H1 (cell line): Measurements from ENCODE around the gene GNAQ. TPM values are rescaled to one million over a fixed set of nuclear protein-coding genes. Genes with fewer than 3 reads are reported as not detected.

ENCODE experiments used
- CTCF ChIA-PET: fragments of 300-600 bp; sonication (Branson Sonifier 250); formaldehyde crosslinking; loops from one replicate; lab custom pipeline; 2021; ENCODE audit not compliant: partially characterized antibody; lab: Charles Lee
- POLR2A ChIA-PET: fragments of 300-600 bp; sonication (Branson Sonifier 250); formaldehyde crosslinking; loops from one replicate; lab custom pipeline; 2021; ENCODE audit warnings: inconsistent platforms; ENCODE audit not compliant: partially characterized antibody; lab: Charles Lee
- DNase-seq, 2 experiments: peaks; one replicate each; pipeline versions ENCODE4 v3.0.0 to v3.0.0-alpha.2; 2010 to 2022; ENCODE audit warnings: low spot score in 2 of 2, low read depth in 1 of 2, mixed read lengths in 1 of 2
- FAIRE-seq: peaks from 2 replicates; lab custom pipeline; 2011; peaks lifted over from hg19 to GRCh38; lab: Jason Lieb, UNC
- H2AFZ ChIP-seq: 2 replicates; pipeline ENCODE4 v1.8.1; 2012; ENCODE audit warnings: low read length, inconsistent platforms
- H2AK5ac ChIP-seq: 2 replicates; pipeline ENCODE4 v1.6.1; 2013; ENCODE audit warnings: low read depth, low read length
- H2BK120ac ChIP-seq: replicated peaks from 2 replicates; pipeline ENCODE3; 2013; ENCODE audit warnings: low read depth, low read length, inconsistent platforms
- H2BK12ac ChIP-seq: 2 replicates; pipeline ENCODE4 v1.6.1; 2013; ENCODE audit warnings: low read depth, low read length
- H2BK15ac ChIP-seq: 2 replicates; pipeline ENCODE4 v1.6.1; 2013; ENCODE audit warnings: low read length
- H2BK20ac ChIP-seq: 2 replicates; pipeline ENCODE4 v1.6.1; 2013; ENCODE audit warnings: low read length
- H2BK5ac ChIP-seq: 2 replicates; pipeline ENCODE4 v1.6.1; 2013; ENCODE audit warnings: low read depth, low read length
- H3K14ac ChIP-seq: 2 replicates; pipeline ENCODE4 v1.6.1; 2013; ENCODE audit warnings: inconsistent platforms; ENCODE audit not compliant: insufficient read length
- H3K18ac ChIP-seq: 2 replicates; pipeline ENCODE4 v1.6.1; 2013; ENCODE audit warnings: low read length; ENCODE audit errors: extremely low read depth
- H3K23ac ChIP-seq: 2 replicates; pipeline ENCODE4 v1.6.1; 2013; ENCODE audit warnings: inconsistent platforms; ENCODE audit not compliant: insufficient read length
- H3K23me2 ChIP-seq: 2 replicates; pipeline ENCODE4 v1.6.1; 2013; ENCODE audit warnings: low read depth, low read length
- H3K27ac ChIP-seq: 2 replicates; pipeline ENCODE4 v1.6.1; 2011; ENCODE audit warnings: low read depth, low read length, inconsistent platforms
- H3K27me3 ChIP-seq, 4 experiments: replicated peaks in 1 of 4; 1 replicate in 1 of 4; 2 replicates in 3 of 4; pipeline versions ENCODE4 v1.6.1 to v1.8.1; 2011 to 2013; ENCODE audit warnings: low read length in 3 of 4, mild to moderate bottlenecking in 3 of 4, inconsistent platforms in 2 of 4, mixed read lengths in 2 of 4, moderate library complexity in 1 of 4; ENCODE audit not compliant: control insufficient read depth in 3 of 4, insufficient read depth in 3 of 4; ENCODE audit errors: extremely low read depth in 1 of 4
- H3K36me3 ChIP-seq, 4 experiments: 2 replicates each; pipeline versions ENCODE4 v1.6.1 to v1.8.1; 2011 to 2013; ENCODE audit warnings: mild to moderate bottlenecking in 4 of 4, low read length in 3 of 4, moderate library complexity in 2 of 4, control low read depth in 1 of 4, inconsistent platforms in 1 of 4; ENCODE audit not compliant: insufficient read depth in 4 of 4, control insufficient read depth in 2 of 4
- H3K4ac ChIP-seq: replicated peaks from 2 replicates; pipeline ENCODE3; 2013; ENCODE audit warnings: low read length, low read depth, mixed read lengths, inconsistent platforms; ENCODE audit not compliant: insufficient read length
- H3K4me1 ChIP-seq, 4 experiments: replicated peaks in 1 of 4; 1 replicate in 1 of 4; 2 replicates in 3 of 4; pipeline versions ENCODE4 v1.6.1 to v1.8.1; 2011 to 2013; ENCODE audit warnings: low read length in 3 of 4, inconsistent platforms in 2 of 4, mixed read lengths in 1 of 4; ENCODE audit not compliant: insufficient read depth in 4 of 4, control insufficient read depth in 3 of 4
- H3K4me2 ChIP-seq, 2 experiments: 2 replicates each; pipeline versions ENCODE4 v1.6.1 to v1.8.1; 2011 to 2013; ENCODE audit warnings: low read depth in 2 of 2, low read length in 2 of 2, control low read depth in 1 of 2, inconsistent platforms in 1 of 2, mild to moderate bottlenecking in 1 of 2; ENCODE audit not compliant: insufficient read depth in 1 of 2
- H3K4me3 ChIP-seq, 4 experiments: fragments of 200-600, 300-600 bp in 1 of 4; sonication (generic), shearing (Covaris generic), sonication (Bioruptor Twin) in 1 of 4; 2 replicates each; pipeline versions ENCODE4 v1.5.1 to v1.8.1; 2011 to 2016; ENCODE audit warnings: low read length in 4 of 4, low read depth in 3 of 4, control low read depth in 2 of 4, inconsistent platforms in 2 of 4, mild to moderate bottlenecking in 2 of 4, mixed read lengths in 1 of 4, moderate library complexity in 1 of 4; ENCODE audit not compliant: insufficient read depth in 2 of 4; ENCODE audit errors: extremely low read depth in 1 of 4
- H3K56ac ChIP-seq: replicated peaks from 2 replicates; pipeline ENCODE3; 2013; ENCODE audit warnings: low read depth, mild to moderate bottlenecking, mixed read lengths, low read length, inconsistent platforms; ENCODE audit not compliant: insufficient read length
- H3K79me1 ChIP-seq: 2 replicates; pipeline ENCODE4 v1.6.1; 2013; ENCODE audit warnings: low read depth, low read length, control low read depth
- H3K79me2 ChIP-seq, 2 experiments: 2 replicates each; pipeline versions ENCODE4 v1.6.1 to v1.8.1; 2012 to 2013; ENCODE audit warnings: low read length in 2 of 2, mild to moderate bottlenecking in 2 of 2, inconsistent platforms in 1 of 2; ENCODE audit not compliant: insufficient read depth in 2 of 2, control insufficient read depth in 1 of 2
- H3K9ac ChIP-seq, 4 experiments: replicated peaks in 1 of 4; 1 replicate in 1 of 4; 2 replicates in 3 of 4; pipeline versions ENCODE4 v1.6.1 to v1.8.1; 2011 to 2013; ENCODE audit warnings: low read depth in 3 of 4, low read length in 3 of 4, control low read depth in 2 of 4, mild to moderate bottlenecking in 2 of 4, moderate library complexity in 2 of 4, inconsistent platforms in 1 of 4; ENCODE audit errors: extremely low read depth in 1 of 4
- H3K9me3 ChIP-seq, 2 experiments: 2 replicates each; pipeline versions ENCODE4 v1.6.1 to v1.8.1; 2012 to 2013; ENCODE audit warnings: mild to moderate bottlenecking in 2 of 2, moderate library complexity in 2 of 2, control low read depth in 1 of 2, inconsistent platforms in 1 of 2, low read depth in 1 of 2, low read length in 1 of 2, mixed read lengths in 1 of 2; ENCODE audit not compliant: insufficient read depth in 2 of 2
- H4K20me1 ChIP-seq, 2 experiments: replicated peaks in 1 of 2; 2 replicates each; pipeline versions ENCODE3 to v1.8.1; 2011 to 2013; ENCODE audit warnings: inconsistent platforms in 2 of 2, low read length in 2 of 2, mild to moderate bottlenecking in 1 of 2; ENCODE audit not compliant: insufficient read depth in 2 of 2, control insufficient read depth in 1 of 2
- H4K5ac ChIP-seq: 2 replicates; pipeline ENCODE4 v1.6.1; 2013; ENCODE audit warnings: low read length, low read depth, mixed read lengths, inconsistent platforms; ENCODE audit not compliant: insufficient read length
- H4K8ac ChIP-seq: 2 replicates; pipeline ENCODE4 v1.8.0; 2013; ENCODE audit warnings: mild to moderate bottlenecking, moderate library complexity, low read length, inconsistent platforms; ENCODE audit not compliant: insufficient read depth; ENCODE audit errors: extremely low read depth
- H4K91ac ChIP-seq: replicated peaks from 2 replicates; pipeline ENCODE3; 2013; ENCODE audit warnings: low read length, mixed read lengths, inconsistent platforms; ENCODE audit not compliant: insufficient read length
- SUZ12 ChIP-seq: fragments of 200-600 bp; sonication (generic); IDR thresholded peaks from 2 replicates; pipeline ENCODE4 v1.6.1; 2012; ENCODE audit warnings: mild to moderate bottlenecking, inconsistent platforms, low read length, moderate library complexity, mixed read lengths
- WGBS, 2 experiments: shearing (Covaris generic) in 1 of 2; methylation state at CpG; one replicate each; pipeline versions ENCODE4 v1.1.6 to v1.1.7; 2013 to 2015; ENCODE audit warnings: low lambda C conversion rate in 2 of 2, mixed read lengths in 2 of 2, inconsistent platforms in 1 of 2, low coverage in 1 of 2, missing lambda C conversion rate in 1 of 2; ENCODE audit not compliant: insufficient replicate concordance in 2 of 2, insufficient coverage in 1 of 2, insufficient read length in 1 of 2; ENCODE audit errors: extremely low coverage in 1 of 2, missing lambda C conversion rate in 1 of 2; 5-methylcytosine and 5-hydroxymethylcytosine counted together
- polyA plus RNA-seq, 7 experiments: library from polyadenylated mRNA; depleted of rRNA in 3 of 7; stranded (reverse) in 5 of 7; unstranded in 2 of 7; fragments of >200 nt in 5 of 7; fragments of 200-250 nt in 2 of 7; gene quantifications; 1 replicate in 5 of 7; 2 replicates in 1 of 7; 4 replicates in 1 of 7; pipeline versions ENCODE4 v1.2.1 to v1.2.3, GENCODE V29; 2011 to 2013; ENCODE audit warnings: missing spikeins in 2 of 7, mixed read lengths in 2 of 7
- total RNA-seq: library from RNA; stranded (reverse); fragmentation: NEBNext Ultra II Directional; extraction: Animal tissue kit (Norgen Biotek cat#: 25700); gene quantifications from 2 replicates; pipeline ENCODE4 v1.2.1, GENCODE V29; 2021

The GNAQ gene
- total and polyA plus RNA-seq, 2 of the 8 experiments (the other 6 are each of a cell fraction or from before 2014, with no cell fraction given), result 22.8 to 63.8 TPM

GRCh38 chr9:77725046-77725694, 306.4 kb downstream of the GNAQ start:
- no peak for TF ChIP-seq SUZ12
- Histone ChIP-seq H3K4me2 (no peak overlapping the region), H3K9ac (no peak overlapping the region), H3K4me3 (no peak overlapping the region), H2BK20ac (no peak overlapping the region), H2BK120ac (no peak overlapping the region), H3K4me1 (peaks cover 0 to 3% (median 0%) of the 10 kb centered on the region in 4 experiments; a peak in 2 of 7 replicates), H4K91ac (no peak overlapping the region), H3K4ac (no peak overlapping the region), H4K8ac (no peak overlapping the region), H3K79me2 (no peaks in the 10 kb centered on the region), H3K23ac (no peak overlapping the region), H3K56ac (no peak overlapping the region), H4K5ac (no peak overlapping the region), H2BK12ac (no peak overlapping the region), H2AK5ac (no peak overlapping the region), H2BK15ac (no peak overlapping the region), H3K23me2 (no peaks in the 10 kb centered on the region), H3K14ac (no peak overlapping the region), H3K18ac (no peak overlapping the region), H4K20me1 (no peaks in the 10 kb centered on the region), H3K79me1 (no peaks in the 10 kb centered on the region; the same call in 1 of the 2 replicates), H3K27ac (no peak overlapping the region), H3K9me3 (0 out of 4 replicates have a peak, but pooled peaks cover 0 to 4% of the 10 kb centered on the region in 2 experiments), H2BK5ac (no peak overlapping the region), H3K27me3 (no peaks in the 10 kb centered on the region), H2AFZ (no peak overlapping the region), H3K36me3 (peaks cover 0 to 17% (median 4%) of the 10 kb centered on the region in 4 experiments; a peak in 4 of 8 replicates)
- FAIRE-seq (no peak), DNase-seq (no peak)
- POLR2A ChIA-PET, result no interaction called here
- CTCF ChIA-PET, result no interaction called here
- WGBS, 2 experiments, result 46% methylated on average over 2 of the region's 2 CpGs; no CpG with 5 or more reads in 1 of the 2 experiments
